BJ (cell line): ENCODE data around the gene PRKAG2. TPM values are rescaled to one million over a fixed set of nuclear protein-coding genes. Genes with fewer than 3 reads are reported as not detected.

Source experiments
- CTCF ChIA-PET: fragments of 350-600 bp; formaldehyde crosslinking; extraction: SDS; loops from one replicate; lab custom pipeline; 2021; ENCODE audit warnings: antibody characterized with exemption, inconsistent platforms; lab: Yijun Ruan, JAX
- POLR2A ChIA-PET: fragments of 300-600 bp; sonication (Branson Sonifier 250); formaldehyde crosslinking; extraction: SDS; loops from one replicate; lab custom pipeline; 2021; ENCODE audit warnings: antibody characterized with exemption; lab: Charles Lee
- DNase-seq: peaks from one replicate; pipeline ENCODE4 v3.0.0-alpha.2; 2011; ENCODE audit warnings: low read depth
- H3K27me3 ChIP-seq: 2 replicates; pipeline ENCODE4 v1.6.0; 2011; ENCODE audit warnings: low read length; ENCODE audit not compliant: control insufficient read depth, insufficient read depth
- H3K36me3 ChIP-seq: 2 replicates; pipeline ENCODE4 v1.5.1; 2011; ENCODE audit warnings: low read length; ENCODE audit not compliant: control insufficient read depth, insufficient read depth
- H3K4me3 ChIP-seq: 2 replicates; pipeline ENCODE4 v1.5.1; 2011; ENCODE audit warnings: low read depth, mild to moderate bottlenecking, control low read depth, low read length
- CTCF ChIP-seq: IDR thresholded peaks from 2 replicates; pipeline ENCODE4 v1.5.1; 2011; ENCODE audit warnings: low read depth, mild to moderate bottlenecking, control low read depth, inconsistent platforms, low read length, moderate library complexity; ENCODE audit not compliant: insufficient read depth
- polyA plus RNA-seq: library from polyadenylated mRNA; depleted of rRNA; stranded (reverse); fragments of >200 nt; gene quantifications from 2 replicates; pipeline ENCODE4 v1.2.3, GENCODE V29; 2011

PRKAG2 gene
- polyA plus RNA-seq, 1 experiment = 11.3 TPM

GRCh38 chr7:151647874-151648273 lies 229.0 kb downstream of the PRKAG2 start:
- Histone ChIP-seq H3K27me3 (no peaks in the 10 kb centered on the region), H3K4me3 (no peak overlapping the region), H3K36me3 (no peaks in the 10 kb centered on the region)
- CTCF ChIA-PET = interaction anchor here (1.2 kb wide), 1 partner anchor 16 kb away, joined by 4 read pairs; no protein-coding TSS in a partner anchor
- no peak for DNase-seq
- POLR2A ChIA-PET = no interaction called here
- TF ChIP-seq CTCF = no peak

- Histone ChIP-seq H3K27me3 (no peaks in the 10 kb centered on the region), H3K36me3 (no peaks in the 10 kb centered on the region), H3K4me3 (no peak overlapping the region)
- ChIA-PET POLR2A (no interaction called here), CTCF (interaction anchor here (0.5 kb wide), 1 partner anchor 155 kb away, joined by 3 read pairs; no protein-coding TSS in a partner anchor)
- TF ChIP-seq CTCF = no peak
- no peak for DNase-seq
These were observed 229.9 kb downstream of the PRKAG2 start for GRCh38 chr7:151647006-151647405.

GRCh38 chr7:151645311-151645710 lies 231.6 kb downstream of the PRKAG2 start:
- H3K4me3 ChIP-seq = no peak overlapping the region
- H3K27me3 ChIP-seq = no peaks in the 10 kb centered on the region
- no peak for TF ChIP-seq CTCF
- ChIA-PET POLR2A (interaction anchor here (0.6 kb wide), 1 partner anchor 44 kb away, joined by 3 read pairs; no protein-coding TSS in a partner anchor), CTCF (interaction anchor here (0.6 to 1.0 kb wide), 3 partner anchors 19 to 109 kb away, joined by 3 to 4 read pairs (median 3); no protein-coding TSS in a partner anchor)
- no peak for DNase-seq
- no peaks in the 10 kb centered on the region for H3K36me3 ChIP-seq

GRCh38 chr7:151644554-151644953 lies 232.4 kb downstream of the PRKAG2 start:
- Histone ChIP-seq H3K27me3 (no peaks in the 10 kb centered on the region), H3K36me3 (no peaks in the 10 kb centered on the region), H3K4me3 (no peak overlapping the region)
- ChIA-PET CTCF (no interaction called here), POLR2A (no interaction called here)
- DNase-seq = no peak
- no peak for TF ChIP-seq CTCF

GRCh38 chr7:151642746-151643145 lies 234.2 kb downstream of the PRKAG2 start:
- H3K27me3 ChIP-seq = no peaks in the 10 kb centered on the region
- H3K36me3 ChIP-seq = no peaks in the 10 kb centered on the region
- no peak for TF ChIP-seq CTCF
- ChIA-PET CTCF (interaction anchor here (0.7 to 3.4 kb wide), 4 partner anchors 10 to 209 kb away, joined by 3 to 11 read pairs (median 3); no protein-coding TSS in a partner anchor), POLR2A (no interaction called here)
- H3K4me3 ChIP-seq = no peak overlapping the region
- DNase-seq = no peak
